ENCODE results near the gene HIPK2.

GRCh38 chr7:139634087-139634486 is 143.7 kb downstream of the HIPK2 start:
- TF ChIP-seq CEBPB (IDR thresholded peaks at IDR 0.05; ENCODE audit: low read depth, low read length): no peak
- TF ChIP-seq POLR2A (IDR thresholded peaks at IDR 0.05; ENCODE audit: low read depth, low read length): no peak
- no peak for TF ChIP-seq CTCF (conservative IDR thresholded peaks at IDR 0.05; ENCODE audit: low read depth, low read length)
- no peak for TF ChIP-seq SMC3 (IDR thresholded peaks at IDR 0.05; ENCODE audit: low read depth, low read length)
- no peak for TF ChIP-seq RAD21 (IDR thresholded peaks at IDR 0.05; ENCODE audit: low read length)
- no peak for TF ChIP-seq RCOR1 (IDR thresholded peaks at IDR 0.05; ENCODE audit: insufficient replicate concordance, low read length)
- no peak for TF ChIP-seq MXI1 (IDR thresholded peaks at IDR 0.05; ENCODE audit: borderline replicate concordance, low read depth, low read length)
- no peak for TF ChIP-seq BHLHE40 (IDR thresholded peaks at IDR 0.05; ENCODE audit: low read depth, low read length)
- TF ChIP-seq MAFK (IDR thresholded peaks at IDR 0.05; ENCODE audit: low read depth, low read length): no peak

Measured in IMR-90 (cell line).